HepG2 (cell line): ENCODE results near the gene FBXO11. TPM values are rescaled to one million over a fixed set of nuclear protein-coding genes. Genes with fewer than 3 reads are reported as not detected.
A peak's percentile ranks its signal among the peaks of the same experiment; 100 is the strongest.

Experiments used
- ATAC-seq: fragments of 200-7000 bp; cut with Tn5 transposase; 3 replicates; pipeline ENCODE4 v1.9.1; 2020; ENCODE audit warnings: mild to moderate bottlenecking, moderate library complexity
- BruUV-seq: library from RNA; stranded (reverse); fragments of 400-500 nt; replicated peaks from 2 replicates; lab custom pipeline; 2021; lab: Mats Ljungman, UMichigan
- CTCF ChIA-PET: fragments of 300-600 bp; formaldehyde crosslinking; extraction: SDS; loops from one replicate; lab custom pipeline; 2021; ENCODE audit warnings: low total read pairs, inconsistent platforms, low intra/inter-chr PET ratio; lab: Yijun Ruan, JAX
- POLR2A ChIA-PET: fragments of 350-600 bp; sonication (Branson Sonifier 250); formaldehyde crosslinking; loops from one replicate; lab custom pipeline; 2020; ENCODE audit warnings: antibody characterized with exemption, inconsistent platforms; lab: Yijun Ruan, JAX
- DNase-seq: peaks from one replicate; pipeline ENCODE4 v3.0.0-alpha.2; 2015; ENCODE audit warnings: low spot score
- FAIRE-seq: peaks from 3 replicates; lab custom pipeline; 2011; peaks lifted over from hg19 to GRCh38; lab: Jason Lieb, UNC
- H2AFZ ChIP-seq: one replicate; pipeline ENCODE4 v1.6.1; 2011; ENCODE audit warnings: low read length, inconsistent platforms
- H3K27ac ChIP-seq: fragments of 300-600 bp; 3 replicates; pipeline ENCODE4 v1.8.0; 2011; ENCODE audit warnings: mixed run types, mild to moderate bottlenecking, mixed read lengths, low read length, inconsistent platforms; ENCODE audit not compliant: insufficient read depth; ENCODE audit errors: extremely low read length
- H3K27me3 ChIP-seq, 2 experiments: fragments of 200-600 bp in 1 of 2; 2 replicates in 1 of 2; 3 replicates in 1 of 2; pipeline versions ENCODE4 v1.6.0 to v1.8.0; 2011; ENCODE audit warnings: low read length in 2 of 2, mild to moderate bottlenecking in 2 of 2, moderate library complexity in 2 of 2, inconsistent platforms in 1 of 2; ENCODE audit not compliant: insufficient read depth in 2 of 2, control insufficient read depth in 1 of 2
- H3K36me3 ChIP-seq, 2 experiments: fragments of 200-600 bp in 1 of 2; replicated peaks in 1 of 2; 2 replicates in 1 of 2; 3 replicates in 1 of 2; pipeline versions ENCODE4 v1.5.1 to v1.8.0; 2011; ENCODE audit warnings: low read length in 2 of 2, inconsistent platforms in 1 of 2; ENCODE audit not compliant: insufficient read depth in 2 of 2, control insufficient read depth in 1 of 2
- H3K4me1 ChIP-seq: 2 replicates; pipeline ENCODE4 v1.5.1; 2012; ENCODE audit warnings: low read length, inconsistent platforms; ENCODE audit not compliant: insufficient read depth
- H3K4me2 ChIP-seq: 2 replicates; pipeline ENCODE4 v1.6.0; 2011; ENCODE audit warnings: low read depth, low read length, inconsistent platforms
- H3K4me3 ChIP-seq, 3 experiments: fragments of 200-600 bp in 1 of 3; sonication (generic), shearing (Covaris generic) in 1 of 3; replicated peaks in 1 of 3; 2 replicates each; pipeline ENCODE4 v1.5.1; 2011 to 2016; ENCODE audit warnings: low read length in 3 of 3, inconsistent platforms in 2 of 3, low read depth in 2 of 3, mild to moderate bottlenecking in 2 of 3, control low read depth in 1 of 3, mixed read lengths in 1 of 3; ENCODE audit not compliant: insufficient read depth in 1 of 3
- H3K79me2 ChIP-seq: one replicate; pipeline ENCODE4 v1.6.1; 2011; ENCODE audit warnings: low read length, inconsistent platforms; ENCODE audit not compliant: insufficient read depth
- H3K9ac ChIP-seq: 2 replicates; pipeline ENCODE4 v1.6.0; 2011; ENCODE audit warnings: mild to moderate bottlenecking, low read depth, low read length, inconsistent platforms; ENCODE audit not compliant: insufficient read depth
- H3K9me3 ChIP-seq: 2 replicates; pipeline ENCODE4 v1.5.1; 2012; ENCODE audit warnings: mild to moderate bottlenecking, low read length
- H4K20me1 ChIP-seq: 2 replicates; pipeline ENCODE4 v1.6.0; 2011; ENCODE audit warnings: inconsistent platforms, mild to moderate bottlenecking, low read length, moderate library complexity; ENCODE audit not compliant: insufficient read depth
- HNRNPUL1 ChIP-seq: fragments of 200-400 bp; formaldehyde crosslinking; IDR thresholded peaks from 2 replicates; pipeline ENCODE4 v1.6.1; 2017; ENCODE audit warnings: low read depth, mild to moderate bottlenecking, low read length, moderate library complexity
- JUND ChIP-seq: sonication (generic); formaldehyde crosslinking; IDR thresholded peaks from 2 replicates; pipeline ENCODE4 v1.8.0; 2022; ENCODE audit warnings: mild to moderate bottlenecking, missing genetic modification reagents
- PHB2 ChIP-seq: fragments of 450-650 bp; IDR thresholded peaks from 2 replicates; pipeline ENCODE4 v1.6.1; 2018; ENCODE audit not compliant: partially characterized antibody
- TCF7L2 ChIP-seq: IDR thresholded peaks from 2 replicates; pipeline ENCODE4 v1.6.1; 2011; ENCODE audit warnings: mild to moderate bottlenecking, low read depth, low read length, moderate library complexity
- ZNF562 ChIP-seq: sonication (generic); formaldehyde crosslinking; IDR thresholded peaks from 2 replicates; pipeline ENCODE4 v1.8.0; 2022; ENCODE audit warnings: missing genetic modification reagents, borderline replicate concordance
- WGBS: methylation state at CpG from one replicate; pipeline ENCODE4 v1.1.6; 2017; ENCODE audit warnings: low lambda C conversion rate; 5-methylcytosine and 5-hydroxymethylcytosine counted together
- in situ Hi-C: cut with HindIII; loops from 2 replicates; pipeline ENCODE4 v1.10.0; 2017; ENCODE audit warnings: low pct_unique_long_range_greater_than_20kb; ENCODE audit not compliant: extremely low pct_ligation_motif_present
- intact Hi-C: fragments of 100-400 bp; cut with micrococcal nuclease; formaldehyde crosslinking; loops from one replicate; pipeline ENCODE4 v1.10.0; 2022; ENCODE audit not compliant: unreplicated experiment
- polyA plus RNA-seq, 8 experiments: library from polyadenylated mRNA; depleted of rRNA in 3 of 8; stranded (reverse) in 7 of 8; unstranded in 1 of 8; fragments of >200 nt; fragmentation: Illumina TruSeq in 4 of 8; extraction: Trizol in 4 of 8; gene quantifications; 2 replicates each; pipeline versions ENCODE4 v1.2.1 to v1.2.3, GENCODE V29; 2011 to 2016; ENCODE audit warnings: low read depth in 4 of 8, missing spikeins in 1 of 8, mixed read lengths in 1 of 8; ENCODE audit not compliant: insufficient read depth in 1 of 8
- total RNA-seq, 5 experiments: library from RNA; depleted of rRNA; stranded (reverse); fragments of >200 nt; fragmentation: Illumina TruSeq; extraction: Trizol; gene quantifications; 2 replicates each; pipeline ENCODE4 v1.2.3, GENCODE V29; 2016; ENCODE audit warnings: low read depth in 1 of 5
- TF ChIP-seq, protein P1 (sequence below): sonication (generic); formaldehyde crosslinking; conservative IDR thresholded peaks from 2 replicates; pipeline ENCODE4 v1.5.0; 2020; ENCODE audit warnings: missing genetic modification reagents
- TF ChIP-seq, protein P2 (sequence below): fragments of 450-650 bp; IDR thresholded peaks from 2 replicates; pipeline ENCODE4 v1.6.1; 2016

FBXO11 gene
- total and polyA plus RNA-seq, 2 of the 13 experiments (the other 11 are each of a cell fraction or from before 2014, with no cell fraction given): 27.9 to 47.6 TPM

GRCh38 chr2:47908682-47909081 lies 2.4 kb upstream of the FBXO11 start:
- H3K4me3 ChIP-seq: no peak overlapping the region
- ATAC-seq (no peak), DNase-seq (no peak), FAIRE-seq (no peak)
- H3K27me3 ChIP-seq: peaks cover 0 to 1% of the 10 kb centered on the region in 2 experiments; a peak in 2 of 5 replicates
- H3K79me2 ChIP-seq: peaks cover 15% of the 10 kb centered on the region
- intact Hi-C loops (loop anchor here (5.0 to 10.0 kb wide), 3 partner anchors 124 to 316 kb away; partner anchors contain the start of gene MSH6), in situ Hi-C loops (no loop called here)
- H3K9ac ChIP-seq: no peak overlapping the region
- BruUV-seq: no TSS peak
- H3K36me3 ChIP-seq: no peaks in the 10 kb centered on the region
- H2AFZ ChIP-seq: no peak overlapping the region
- H3K4me1 ChIP-seq: peaks cover 8% of the 10 kb centered on the region
- no peak overlapping the region for H3K4me2 ChIP-seq
- no peak overlapping the region for H3K27ac ChIP-seq
- ChIA-PET POLR2A (no interaction called here), CTCF (no interaction called here)
- peaks cover 6% of the 10 kb centered on the region for H4K20me1 ChIP-seq
- H3K9me3 ChIP-seq: no peaks in the 10 kb centered on the region
- TF ChIP-seq ZNF562 (CRISPR knock-in tag) (no peak), TCF7L2 (no peak), JUND (CRISPR knock-in tag) (no peak), PHB2 (no peak), HNRNPUL1 (no peak)
- TF ChIP-seq, protein P1, sequence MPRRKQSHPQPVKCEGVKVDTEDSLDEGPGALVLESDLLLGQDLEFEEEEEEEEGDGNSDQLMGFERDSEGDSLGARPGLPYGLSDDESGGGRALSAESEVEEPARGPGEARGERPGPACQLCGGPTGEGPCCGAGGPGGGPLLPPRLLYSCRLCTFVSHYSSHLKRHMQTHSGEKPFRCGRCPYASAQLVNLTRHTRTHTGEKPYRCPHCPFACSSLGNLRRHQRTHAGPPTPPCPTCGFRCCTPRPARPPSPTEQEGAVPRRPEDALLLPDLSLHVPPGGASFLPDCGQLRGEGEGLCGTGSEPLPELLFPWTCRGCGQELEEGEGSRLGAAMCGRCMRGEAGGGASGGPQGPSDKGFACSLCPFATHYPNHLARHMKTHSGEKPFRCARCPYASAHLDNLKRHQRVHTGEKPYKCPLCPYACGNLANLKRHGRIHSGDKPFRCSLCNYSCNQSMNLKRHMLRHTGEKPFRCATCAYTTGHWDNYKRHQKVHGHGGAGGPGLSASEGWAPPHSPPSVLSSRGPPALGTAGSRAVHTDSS: no peak
- TF ChIP-seq, protein P2, sequence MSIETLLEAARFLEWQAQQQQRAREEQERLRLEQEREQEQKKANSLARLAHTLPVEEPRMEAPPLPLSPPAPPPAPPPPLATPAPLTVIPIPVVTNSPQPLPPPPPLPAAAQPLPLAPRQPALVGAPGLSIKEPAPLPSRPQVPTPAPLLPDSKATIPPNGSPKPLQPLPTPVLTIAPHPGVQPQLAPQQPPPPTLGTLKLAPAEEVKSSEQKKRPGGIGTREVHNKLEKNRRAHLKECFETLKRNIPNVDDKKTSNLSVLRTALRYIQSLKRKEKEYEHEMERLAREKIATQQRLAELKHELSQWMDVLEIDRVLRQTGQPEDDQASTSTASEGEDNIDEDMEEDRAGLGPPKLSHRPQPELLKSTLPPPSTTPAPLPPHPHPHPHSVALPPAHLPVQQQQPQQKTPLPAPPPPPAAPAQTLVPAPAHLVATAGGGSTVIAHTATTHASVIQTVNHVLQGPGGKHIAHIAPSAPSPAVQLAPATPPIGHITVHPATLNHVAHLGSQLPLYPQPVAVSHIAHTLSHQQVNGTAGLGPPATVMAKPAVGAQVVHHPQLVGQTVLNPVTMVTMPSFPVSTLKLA: peak; percentile 75
- WGBS: 75% methylated on average over 5 of the region's 5 CpGs
